Peyer's patch (tissue), 4 donors: Measurements from ENCODE around the gene SUCLG2.

Experiments used
- POLR2A ChIP-seq, 2 donors: fragments of 450-650 bp; IDR thresholded peaks; one replicate each; pipeline ENCODE4 v1.5.1; 2017; ENCODE audit warnings: antibody characterized with exemption in 2 of 2, mild to moderate bottlenecking in 2 of 2, moderate library complexity in 2 of 2
- TF ChIP-seq, protein P1 (sequence below), 6 experiments: fragments of 450-650 bp in 4 of 6; fragments of 200-600 bp in 2 of 6; sonication (generic) in 1 of 6; IDR thresholded peaks; one replicate each; pipeline ENCODE4 v1.5.1; 2017 to 2019; ENCODE audit warnings: antibody characterized with exemption in 6 of 6, mild to moderate bottlenecking in 3 of 6, moderate library complexity in 1 of 6

DNA sequence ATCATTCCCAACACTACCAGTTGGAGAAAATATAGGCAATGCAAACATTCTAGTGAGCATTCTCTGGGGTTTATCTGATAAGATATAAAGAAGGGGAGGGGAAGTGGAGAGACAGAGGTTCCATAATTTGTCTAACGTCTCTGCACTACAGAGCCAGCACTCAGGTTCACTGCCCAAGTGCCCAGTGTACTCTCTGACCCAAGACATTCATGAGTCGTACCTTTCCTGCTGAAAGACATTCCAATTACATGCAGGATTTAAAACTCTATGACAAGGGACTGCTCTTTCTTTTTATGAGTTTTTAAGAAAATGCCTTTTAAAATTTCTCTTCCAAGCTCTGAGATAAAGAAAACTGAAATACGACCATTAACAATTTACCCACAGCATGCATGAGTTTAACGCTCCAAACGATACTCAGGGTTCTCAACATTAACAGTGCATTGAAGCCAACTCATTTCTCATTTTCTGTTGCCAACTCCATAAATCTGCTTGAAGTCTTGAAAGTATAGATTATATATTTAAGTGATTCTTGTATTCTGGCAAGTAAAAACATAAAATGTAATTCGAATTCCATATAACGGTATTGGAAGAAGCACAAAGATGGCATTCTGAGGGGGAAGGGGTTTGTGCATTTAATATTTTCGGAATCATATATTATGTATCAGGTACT is 193.4 kb downstream of the SUCLG2 start:
- TF ChIP-seq, protein P1, sequence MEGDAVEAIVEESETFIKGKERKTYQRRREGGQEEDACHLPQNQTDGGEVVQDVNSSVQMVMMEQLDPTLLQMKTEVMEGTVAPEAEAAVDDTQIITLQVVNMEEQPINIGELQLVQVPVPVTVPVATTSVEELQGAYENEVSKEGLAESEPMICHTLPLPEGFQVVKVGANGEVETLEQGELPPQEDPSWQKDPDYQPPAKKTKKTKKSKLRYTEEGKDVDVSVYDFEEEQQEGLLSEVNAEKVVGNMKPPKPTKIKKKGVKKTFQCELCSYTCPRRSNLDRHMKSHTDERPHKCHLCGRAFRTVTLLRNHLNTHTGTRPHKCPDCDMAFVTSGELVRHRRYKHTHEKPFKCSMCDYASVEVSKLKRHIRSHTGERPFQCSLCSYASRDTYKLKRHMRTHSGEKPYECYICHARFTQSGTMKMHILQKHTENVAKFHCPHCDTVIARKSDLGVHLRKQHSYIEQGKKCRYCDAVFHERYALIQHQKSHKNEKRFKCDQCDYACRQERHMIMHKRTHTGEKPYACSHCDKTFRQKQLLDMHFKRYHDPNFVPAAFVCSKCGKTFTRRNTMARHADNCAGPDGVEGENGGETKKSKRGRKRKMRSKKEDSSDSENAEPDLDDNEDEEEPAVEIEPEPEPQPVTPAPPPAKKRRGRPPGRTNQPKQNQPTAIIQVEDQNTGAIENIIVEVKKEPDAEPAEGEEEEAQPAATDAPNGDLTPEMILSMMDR (IDR thresholded peaks at IDR 0.05) = no peak
- no peak for TF ChIP-seq POLR2A (IDR thresholded peaks at IDR 0.05)
